K562 (cell line): ENCODE data around the gene ABHD16B. TPM values are rescaled to one million over a fixed set of nuclear protein-coding genes. Genes with fewer than 3 reads are reported as not detected.

Source experiments
- ATAC-seq: fragments of 200-7000 bp; cut with Tn5 transposase; 3 replicates; pipeline ENCODE4 v1.9.1; 2020; ENCODE audit warnings: moderate library complexity
- BruUV-seq: library from RNA; stranded (reverse); fragments of 400-500 nt; replicated peaks from 2 replicates; lab custom pipeline; 2021; lab: Mats Ljungman, UMichigan
- CTCF ChIA-PET: fragments of 300-600 bp; formaldehyde crosslinking; extraction: SDS; loops from one replicate; lab custom pipeline; 2021; ENCODE audit warnings: low intra/inter-chr PET ratio; lab: Yijun Ruan, JAX
- POLR2A ChIA-PET: fragments of 300-600, 350-650 bp; sonication (Branson Sonifier 250); formaldehyde crosslinking; extraction: SDS; loops from one replicate; lab custom pipeline; 2021; ENCODE audit warnings: antibody characterized with exemption, inconsistent platforms; lab: Yijun Ruan, JAX
- DNase-seq, 4 experiments: peaks; one replicate each; pipeline versions ENCODE4 v3.0.0 to v3.0.0-alpha.2; 2011 to 2018; ENCODE audit warnings: low spot score in 3 of 4, mixed read lengths in 3 of 4; ENCODE audit errors: extremely low read depth in 1 of 4
- FAIRE-seq: peaks from 2 replicates; lab custom pipeline; 2011; peaks lifted over from hg19 to GRCh38; lab: Jason Lieb, UNC
- H2AFZ ChIP-seq: 2 replicates; pipeline ENCODE4 v1.6.0; 2011; ENCODE audit warnings: low read depth, low read length, control low read depth, inconsistent platforms
- H3K27ac ChIP-seq: fragments of 200-600 bp; 3 replicates; pipeline ENCODE4 v1.8.0; 2011; ENCODE audit warnings: low read depth, mild to moderate bottlenecking, control low read depth, inconsistent platforms, low read length, moderate library complexity, mixed read lengths; ENCODE audit errors: extremely low read depth
- H3K27me3 ChIP-seq, 2 experiments: fragments of 300-600 bp in 1 of 2; 2 replicates in 1 of 2; 3 replicates in 1 of 2; pipeline versions ENCODE4 v1.6.0 to v1.8.0; 2011; ENCODE audit warnings: inconsistent platforms in 2 of 2, low read length in 2 of 2, mild to moderate bottlenecking in 1 of 2, mixed read lengths in 1 of 2, moderate library complexity in 1 of 2; ENCODE audit not compliant: control insufficient read depth in 2 of 2, insufficient read depth in 2 of 2
- H3K36me3 ChIP-seq: fragments of 300-600 bp; 3 replicates; pipeline ENCODE4 v1.8.0; 2011; ENCODE audit warnings: mild to moderate bottlenecking, low read length, inconsistent platforms; ENCODE audit not compliant: control insufficient read depth, insufficient read depth
- H3K4me1 ChIP-seq, 2 experiments: fragments of 200-600 bp in 1 of 2; replicated peaks in 1 of 2; 2 replicates in 1 of 2; 3 replicates in 1 of 2; pipeline versions ENCODE4 v1.5.1 to v1.8.0; 2011; ENCODE audit warnings: inconsistent platforms in 2 of 2, low read length in 2 of 2, mild to moderate bottlenecking in 1 of 2, mixed read lengths in 1 of 2, moderate library complexity in 1 of 2; ENCODE audit not compliant: control insufficient read depth in 2 of 2, insufficient read depth in 2 of 2
- H3K4me2 ChIP-seq: 2 replicates; pipeline ENCODE4 v1.6.1; 2011; ENCODE audit warnings: low read length, control low read depth, inconsistent platforms, mixed read lengths; ENCODE audit not compliant: insufficient read depth
- H3K4me3 ChIP-seq: fragments of 200-600 bp; sonication (generic), shearing (Covaris generic); 2 replicates; pipeline ENCODE4 v1.5.1; 2016; ENCODE audit warnings: control low read depth, inconsistent platforms
- H3K79me2 ChIP-seq: fragments of 200-600 bp; 3 replicates; pipeline ENCODE4 v1.8.0; 2011; ENCODE audit warnings: low read length, inconsistent platforms; ENCODE audit not compliant: control insufficient read depth, insufficient read depth
- H3K9ac ChIP-seq, 2 experiments: 2 replicates each; pipeline versions ENCODE4 v1.6.0 to v1.6.1; 2011; ENCODE audit warnings: low read depth in 2 of 2, low read length in 2 of 2, control low read depth in 1 of 2, inconsistent platforms in 1 of 2, mild to moderate bottlenecking in 1 of 2, mixed read lengths in 1 of 2; ENCODE audit not compliant: insufficient read depth in 1 of 2
- H3K9me1 ChIP-seq: one replicate; pipeline ENCODE4 v1.6.0; 2011; ENCODE audit warnings: inconsistent platforms, mild to moderate bottlenecking, low read length, moderate library complexity; ENCODE audit not compliant: control insufficient read depth, insufficient read depth
- H3K9me3 ChIP-seq: replicated peaks from 2 replicates; pipeline ENCODE4 v1.5.1; 2011; ENCODE audit warnings: low read depth, low read length, inconsistent platforms; ENCODE audit not compliant: control insufficient read depth, insufficient read depth
- H4K20me1 ChIP-seq: replicated peaks from 2 replicates; pipeline ENCODE4 v1.6.1; 2011; ENCODE audit warnings: low read length, inconsistent platforms, mixed read lengths; ENCODE audit not compliant: control insufficient read depth, insufficient read depth
- CBX1 ChIP-seq: sonication (generic); IDR thresholded peaks from 2 replicates; pipeline ENCODE4 v1.6.1; 2016; ENCODE audit warnings: antibody characterized with exemption, low read depth, mild to moderate bottlenecking
- DDX20 ChIP-seq: fragments of 450-650 bp; IDR thresholded peaks from 2 replicates; pipeline ENCODE4 v1.6.1; 2016; ENCODE audit warnings: missing genetic modification characterization, low read depth, mild to moderate bottlenecking, missing compliant biosample characterization, moderate library complexity
- GATAD2B ChIP-seq: fragments of 450-650 bp; IDR thresholded peaks from 2 replicates; pipeline ENCODE4 v1.6.1; 2017; ENCODE audit warnings: mild to moderate bottlenecking, borderline replicate concordance
- HEY1 ChIP-seq: fragments of 250-450 bp; sonication (Bioruptor Pico); IDR thresholded peaks from 2 replicates; pipeline ENCODE4 v1.5.0; 2020; ENCODE audit warnings: mild to moderate bottlenecking, moderate library complexity, borderline replicate concordance
- HSF4 ChIP-seq: fragments of 250-450 bp; sonication (Bioruptor Pico); IDR thresholded peaks from 2 replicates; pipeline ENCODE4 v2.1.2; 2022; ENCODE audit warnings: mild to moderate bottlenecking, moderate library complexity, borderline replicate concordance
- OTX1 ChIP-seq: fragments of 450-650 bp; formaldehyde crosslinking; IDR thresholded peaks from 2 replicates; pipeline ENCODE4 v1.4.0; 2022; ENCODE audit warnings: mild to moderate bottlenecking
- PKNOX1 ChIP-seq: fragments of 450-650 bp; IDR thresholded peaks from 2 replicates; pipeline ENCODE4 v1.6.1; 2016
- SNRNP70 ChIP-seq: fragments of 200-400 bp; formaldehyde crosslinking; optimal IDR thresholded peaks from 2 replicates; pipeline ENCODE3; 2017; ENCODE audit warnings: low read depth, low read length
- SOX6 ChIP-seq: fragments of 450-650 bp; IDR thresholded peaks from 2 replicates; pipeline ENCODE4 v1.6.1; 2014; ENCODE audit warnings: mild to moderate bottlenecking
- SRSF7 ChIP-seq: fragments of 200-400 bp; formaldehyde crosslinking; optimal IDR thresholded peaks from 2 replicates; pipeline ENCODE3; 2017; ENCODE audit warnings: mild to moderate bottlenecking, low read depth, low read length
- TEAD2 ChIP-seq: fragments of 450-650 bp; IDR thresholded peaks from 2 replicates; pipeline ENCODE4 v1.6.1; 2016; ENCODE audit warnings: missing genetic modification characterization, control low read depth, missing compliant biosample characterization
- TRIM24 ChIP-seq, 2 experiments: fragments of 450-650 bp; IDR thresholded peaks; 2 replicates each; pipeline ENCODE4 v1.6.1; 2016
- TRIM28 ChIP-seq: fragments of 450-650 bp; IDR thresholded peaks from 2 replicates; pipeline ENCODE4 v1.6.1; 2017
- YY1 ChIP-seq, 3 experiments: IDR thresholded peaks; 2 replicates each; pipeline ENCODE4 v1.6.1; 2011; ENCODE audit warnings: low read length in 2 of 3, mild to moderate bottlenecking in 2 of 3, moderate library complexity in 2 of 3, borderline replicate concordance in 1 of 3, control low read depth in 1 of 3, low read depth in 1 of 3; ENCODE audit not compliant: insufficient read depth in 3 of 3, insufficient replicate concordance in 2 of 3, control insufficient read depth in 1 of 3, insufficient read length in 1 of 3; ENCODE audit errors: extremely low read depth in 1 of 3
- ZFP91 ChIP-seq: sonication (generic); formaldehyde crosslinking; IDR thresholded peaks from 2 replicates; pipeline ENCODE4 v1.8.0; 2022; ENCODE audit warnings: mild to moderate bottlenecking, missing genetic modification reagents
- ZNF398 ChIP-seq: fragments of 250-450 bp; sonication (Bioruptor Pico); IDR thresholded peaks from 2 replicates; pipeline ENCODE4 v1.8.0; 2021; ENCODE audit warnings: moderate library complexity, mild to moderate bottlenecking, inconsistent platforms
- ZNF707 ChIP-seq: fragments of 250-450 bp; sonication (Bioruptor Pico); conservative IDR thresholded peaks from 2 replicates; pipeline ENCODE4 v1.8.0; 2022; ENCODE audit warnings: inconsistent platforms, mild to moderate bottlenecking, moderate library complexity
- WGBS: fragments of 100-300 bp; shearing (Covaris generic); methylation state at CpG from one replicate; pipeline ENCODE4 v1.1.6; 2016; ENCODE audit warnings: low coverage, mixed read lengths; ENCODE audit not compliant: insufficient coverage; ENCODE audit errors: missing lambda C conversion rate; 5-methylcytosine and 5-hydroxymethylcytosine counted together
- in situ Hi-C: fragments of 300-500 bp; cut with MboI; formaldehyde crosslinking; loops from 4 replicates; pipeline ENCODE4 v1.15.0; 2018; ENCODE audit warnings: inconsistent platforms, mixed read lengths
- intact Hi-C: fragments of 100-400 bp; cut with micrococcal nuclease; formaldehyde crosslinking; loops from 2 replicates; pipeline ENCODE4 v1.14.2; 2022
- polyA plus RNA-seq, 8 experiments: library from polyadenylated mRNA; depleted of rRNA in 4 of 8; stranded (reverse) in 5 of 8; unstranded in 3 of 8; fragments of >200 nt; fragmentation: Nextera tagmentation in 2 of 8; fragmentation: Illumina TruSeq in 1 of 8; extraction: Ambion mirVana in 2 of 8; extraction: Trizol in 1 of 8; gene quantifications; 2 replicates each; pipeline versions ENCODE4 v1.2.1 to v1.2.3, GENCODE V29; 2011 to 2014; ENCODE audit warnings: inconsistent platforms in 1 of 8, missing spikeins in 1 of 8
- total RNA-seq, 7 experiments: library from RNA; depleted of rRNA in 6 of 7; stranded (reverse); fragments of >200 nt in 6 of 7; fragmentation: Illumina TruSeq in 2 of 7; extraction: Trizol in 2 of 7; gene quantifications; 2 replicates each; pipeline versions ENCODE4 v1.2.1 to v1.2.3, GENCODE V29; 2011 to 2021; ENCODE audit warnings: low replicate concordance in 1 of 7

Gene ABHD16B
- total and polyA plus RNA-seq, 9 of the 15 experiments (the other 6 are each of a cell fraction or from before 2014, with no cell fraction given) = not detected

GRCh38 chr20:63846888-63847236 lies 14.4 kb upstream of the ABHD16B start:
- no peak for FAIRE-seq
- no peak for TF ChIP-seq ZFP91 (CRISPR knock-in tag)
- peak; percentile 39 to 58; a peak in 3 of 4 replicates for TF ChIP-seq TRIM24 (IDR thresholded peaks at IDR 0.05)
- no peak for TF ChIP-seq SRSF7
- no peak for TF ChIP-seq TRIM28
- no peak; the same call in 1 of the 2 replicates for TF ChIP-seq CBX1
- TF ChIP-seq PKNOX1 = peak; percentile 23
- TF ChIP-seq ZNF707 (CRISPR knock-in tag) = no peak
- no peak for TF ChIP-seq ZNF398 (CRISPR knock-in tag)
- TF ChIP-seq SNRNP70 = no peak
- TF ChIP-seq OTX1 (CRISPR knock-in tag) = peak; percentile 82
- no peak for TF ChIP-seq SOX6
- TF ChIP-seq YY1 (IDR thresholded peaks at IDR 0.05; ENCODE audit: borderline replicate concordance in 1 of 3, control insufficient read depth in 1 of 3, extremely low read depth in 1 of 3, insufficient read depth in 3 of 3, insufficient read length in 1 of 3, insufficient replicate concordance in 2 of 3, low read depth in 1 of 3, low read length in 2 of 3) = no peak
- TF ChIP-seq DDX20 (tag) = no peak
- no peak for TF ChIP-seq HSF4 (CRISPR knock-in tag)
- no peak for TF ChIP-seq TEAD2
- TF ChIP-seq GATAD2B = no peak
- TF ChIP-seq HEY1 (CRISPR knock-in tag) = no peak

More at GRCh38 chr20:63846888-63847236, 14.4 kb upstream of the ABHD16B start:
- Histone ChIP-seq H3K9me3 (no peaks in the 10 kb centered on the region), H3K4me1 (peaks cover 24 to 65% of the 10 kb centered on the region in 2 experiments), H3K9me1 (peaks cover 2% of the 10 kb centered on the region), H3K4me3 (peak overlapping the region; percentile 40; the same call in 1 of the 2 replicates), H3K79me2 (no peaks in the 10 kb centered on the region; the same call in 2 of the 3 replicates), H3K4me2 (peak overlapping the region; percentile 64), H3K27me3 (no peaks in the 10 kb centered on the region), H2AFZ (peak overlapping the region; percentile 93), H3K27ac (peak overlapping the region; percentile 75), H3K9ac (peak overlapping the region; percentile 61 to 88; a peak in 2 of 4 replicates), H4K20me1 (no peaks in the 10 kb centered on the region), H3K36me3 (no peaks in the 10 kb centered on the region)
- intact Hi-C loops (no loop called here), in situ Hi-C loops (no loop called here)
- ChIA-PET POLR2A (no interaction called here), CTCF (no interaction called here)
- BruUV-seq = no TSS peak
- ATAC-seq (no peak), DNase-seq (no peak)
- WGBS = 58% methylated on average over 2 of the region's 3 CpGs
